Measurements from ENCODE around the gene MYOM1.
A peak's percentile ranks its signal among the peaks of the same experiment; 100 is the strongest.

MYOM1 gene

GRCh38 chr18:3248062-3248657 is 28.4 kb upstream of the MYOM1 start:
- H3K27ac ChIP-seq: peak overlapping the region; percentile 88
- TF ChIP-seq ZFX (IDR thresholded peaks at IDR 0.05) (no peak), CTCF (conservative IDR thresholded peaks at IDR 0.05) (no peak)

GRCh38 chr18:3247240-3248061 is 27.7 kb upstream of the MYOM1 start, which contains the start of gene MYL12A:
MYL12A (plus strand) TSS chr18:3247801; CDS start chr18:3253248, 5,447 bp downstream.
- no peak for TF ChIP-seq CTCF (conservative IDR thresholded peaks at IDR 0.05)
- no peak for TF ChIP-seq ZFX (IDR thresholded peaks at IDR 0.05)
- H3K27ac ChIP-seq: peak within 1 kb of the TSS; percentile 88

- TF ChIP-seq ZFX (IDR thresholded peaks at IDR 0.05) (0 out of 2 replicates have a peak, but pooled peaks have one; percentile 18), CTCF (conservative IDR thresholded peaks at IDR 0.05) (no peak)
- H3K27ac ChIP-seq: peak overlapping the region; percentile 88
Measured at GRCh38 chr18:3246635-3247239, 27.0 kb upstream of the MYOM1 start.

- H3K27ac ChIP-seq: peak overlapping the region; percentile 88
- peak; percentile 97 for TF ChIP-seq CTCF (conservative IDR thresholded peaks at IDR 0.05)
- no peak for TF ChIP-seq ZFX (IDR thresholded peaks at IDR 0.05)
Measured at GRCh38 chr18:3245853-3246634, 26.3 kb upstream of the MYOM1 start.

- no peak overlapping the region for H3K27ac ChIP-seq
Measured at GRCh38 chr18:3245185-3245564, 25.4 kb upstream of the MYOM1 start.

GRCh38 chr18:3238742-3239141 is 19.0 kb upstream of the MYOM1 start:
- no peak overlapping the region for H3K27ac ChIP-seq
- TF ChIP-seq ZFX (IDR thresholded peaks at IDR 0.05) (no peak), CTCF (conservative IDR thresholded peaks at IDR 0.05) (peak; percentile 2; the same call in 1 of the 2 replicates)

More at GRCh38 chr18:3245185-3245564, 25.4 kb upstream of the MYOM1 start:
- no peak for TF ChIP-seq CTCF (conservative IDR thresholded peaks at IDR 0.05)
- TF ChIP-seq ZFX (IDR thresholded peaks at IDR 0.05): no peak
